Measurements from ENCODE around the gene ANKRD49.

DNA sequence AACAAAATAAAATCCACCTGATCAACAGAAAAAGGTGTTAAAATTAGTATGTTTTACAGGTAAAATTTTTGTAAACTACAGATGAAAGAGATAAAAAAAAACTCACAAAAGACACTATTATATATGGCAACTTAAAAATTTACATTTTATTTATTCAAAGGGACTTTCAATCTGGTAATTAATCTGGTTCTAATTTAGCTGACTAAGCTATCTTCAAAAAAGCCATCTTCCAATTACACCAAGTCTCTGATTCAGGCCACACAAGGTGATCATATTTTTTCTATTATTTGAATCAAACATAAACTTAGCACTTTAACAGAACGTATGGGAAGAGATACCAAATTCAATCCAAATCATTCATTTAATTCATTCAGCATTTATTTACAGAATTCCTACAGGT is 7.7 kb upstream of the ANKRD49 start:
- TF ChIP-seq ZNF274 (IDR thresholded peaks at IDR 0.05; ENCODE audit: low read depth, low read length) (no peak), YY1 (IDR thresholded peaks at IDR 0.05; ENCODE audit: insufficient read depth, insufficient read length) (no peak), SUZ12 (IDR thresholded peaks at IDR 0.05; ENCODE audit: extremely low read depth, insufficient read depth, insufficient read length) (no peak)

All from NT2/D1 (cell line).